8988T (cell line): Measurements from ENCODE around the gene AARSD1.
"Not testable (repeated sequence)": the region's sequence is repeated elsewhere in the genome, so short reads cannot be mapped to it uniquely, and the experiment has no call there.

Experiments
- DNase-seq: peaks from one replicate; pipeline ENCODE4 v3.0.0; 2011

The AARSD1 gene

DNA sequence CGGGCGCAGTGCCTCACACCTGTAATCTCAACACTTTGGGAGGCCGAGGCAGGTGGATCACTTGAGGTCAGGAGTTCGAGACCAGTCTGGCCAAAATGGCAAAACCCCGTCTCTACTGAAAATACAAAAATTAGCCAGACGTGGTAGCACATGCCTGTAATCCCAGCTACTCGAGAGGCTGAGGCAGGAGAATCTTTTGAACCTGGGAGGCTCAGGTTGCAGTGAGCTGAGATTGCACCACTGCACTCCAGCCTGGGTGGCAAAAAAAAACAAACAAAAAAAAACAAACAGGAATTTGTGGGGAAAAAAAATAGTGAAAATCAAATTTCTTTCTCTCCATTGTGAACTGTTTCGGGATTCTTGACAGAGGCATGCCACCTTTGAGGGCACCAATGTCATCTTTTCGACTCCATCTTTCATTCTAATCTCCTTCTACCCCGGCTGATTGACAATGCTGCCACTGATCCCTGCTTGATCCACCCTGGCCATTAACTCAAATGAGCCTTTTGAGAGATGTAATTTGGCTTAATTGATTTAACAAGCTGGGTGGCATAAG is 44.7 kb downstream of the AARSD1 start:
- DNase-seq, result not testable (repeated sequence)

DNA sequence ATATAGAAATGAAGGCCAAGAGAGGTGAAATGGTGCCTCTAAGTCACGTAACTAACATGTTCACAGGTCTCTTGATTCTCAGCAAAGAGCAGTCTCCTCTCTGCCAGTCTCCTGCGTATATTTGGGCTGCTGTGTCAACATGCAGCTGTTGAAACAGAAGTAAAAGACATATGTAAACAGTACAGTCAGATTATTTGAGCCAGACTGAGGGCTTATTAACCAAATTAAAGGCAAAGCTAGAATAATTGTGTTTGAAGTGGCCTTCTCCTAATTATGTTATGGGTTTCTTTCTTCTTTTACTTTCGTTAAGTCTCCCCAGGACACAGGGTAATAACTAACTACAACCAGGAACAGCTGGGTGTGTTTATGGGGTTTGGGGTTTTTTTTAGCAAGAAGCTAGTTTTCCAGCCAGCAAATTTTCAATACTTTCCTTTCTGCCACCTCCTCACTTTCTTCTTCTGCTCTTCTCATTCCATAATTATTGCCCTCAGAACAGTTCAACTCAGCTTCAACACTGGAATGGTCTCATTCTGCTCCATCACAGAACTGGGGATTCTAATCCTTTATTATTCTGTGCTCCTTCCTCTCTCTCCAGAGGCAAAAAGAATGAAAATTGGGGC is 45.2 kb downstream of the AARSD1 start:
- DNase-seq, result no peak

DNA sequence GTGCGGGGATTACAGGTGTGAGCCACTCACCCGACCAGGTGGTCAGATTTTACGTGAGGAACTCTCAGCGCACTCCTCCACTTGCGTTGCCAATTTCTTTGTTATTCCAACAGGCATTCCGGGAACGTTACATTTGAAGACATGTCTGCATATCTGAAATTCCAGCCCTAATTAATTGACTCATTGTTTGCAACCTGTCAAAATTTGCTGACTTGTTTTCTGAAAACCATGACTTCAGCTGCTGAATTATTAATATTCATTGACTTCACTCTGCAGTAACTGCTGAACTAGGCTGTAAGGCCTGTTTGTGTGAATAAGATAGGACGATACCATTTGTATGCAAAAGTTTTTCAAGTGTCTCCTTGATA is 47.0 kb downstream of the AARSD1 start:
- DNase-seq, result no peak

DNA sequence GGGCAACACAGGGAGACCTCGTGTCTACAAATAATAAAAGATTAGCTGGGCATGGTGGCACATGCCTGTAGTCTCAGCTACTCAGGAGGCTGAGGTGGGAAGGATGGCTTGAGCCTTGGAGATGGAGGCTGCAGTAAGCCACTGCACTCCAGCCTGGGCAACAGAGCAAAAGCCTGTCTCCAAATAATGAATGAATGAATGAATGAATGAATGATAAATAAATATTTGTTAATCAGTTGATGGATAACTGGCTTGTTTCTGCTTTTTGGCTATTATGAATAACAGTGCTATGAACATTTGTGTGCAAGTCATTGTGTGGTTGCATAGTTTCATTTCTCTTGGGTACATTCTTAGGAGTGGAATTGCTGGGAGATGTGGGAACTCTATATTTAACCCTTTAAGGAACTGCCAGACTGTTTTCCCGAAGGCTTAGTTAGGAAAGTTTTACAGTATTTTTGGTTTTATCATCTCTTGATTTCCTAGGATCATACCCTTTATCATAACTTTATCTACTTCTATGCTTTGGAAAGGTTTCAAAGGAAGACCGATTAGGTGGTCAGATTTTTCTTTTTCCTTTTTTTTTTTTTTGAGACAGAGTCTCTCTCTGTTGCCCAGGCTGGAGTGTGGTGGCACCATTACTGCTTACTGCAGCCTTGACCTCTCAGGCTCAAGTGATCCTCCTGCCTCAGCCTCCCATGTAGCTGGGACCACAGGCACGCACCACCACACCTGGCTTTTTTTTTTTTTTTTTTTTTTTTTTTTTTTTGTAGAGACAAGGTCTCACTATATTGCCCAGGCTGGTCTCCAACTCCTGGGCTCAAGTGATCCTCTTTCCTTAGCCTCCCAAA is 47.6 kb downstream of the AARSD1 start:
- DNase-seq, result not testable (repeated sequence)

DNA sequence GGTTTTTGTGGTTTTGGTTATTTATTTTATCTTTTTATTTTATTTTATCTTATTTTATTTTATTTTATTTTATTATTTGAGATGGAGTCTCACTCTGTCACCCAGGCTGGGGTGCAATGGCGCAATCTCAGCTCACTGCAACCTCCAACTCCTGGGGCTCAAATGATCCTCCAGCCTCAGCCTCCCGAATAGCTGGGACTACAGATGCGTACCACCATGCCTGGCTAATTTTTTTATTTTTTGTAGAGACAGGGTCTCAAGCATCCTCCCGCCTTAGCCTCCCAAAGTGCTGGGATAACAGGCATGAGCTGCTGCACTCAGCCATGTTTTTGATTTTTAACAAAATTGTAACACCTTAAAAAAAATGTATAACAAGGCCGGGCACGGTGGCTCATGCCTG is 49.0 kb downstream of the AARSD1 start:
- DNase-seq, result not testable (repeated sequence)

DNA sequence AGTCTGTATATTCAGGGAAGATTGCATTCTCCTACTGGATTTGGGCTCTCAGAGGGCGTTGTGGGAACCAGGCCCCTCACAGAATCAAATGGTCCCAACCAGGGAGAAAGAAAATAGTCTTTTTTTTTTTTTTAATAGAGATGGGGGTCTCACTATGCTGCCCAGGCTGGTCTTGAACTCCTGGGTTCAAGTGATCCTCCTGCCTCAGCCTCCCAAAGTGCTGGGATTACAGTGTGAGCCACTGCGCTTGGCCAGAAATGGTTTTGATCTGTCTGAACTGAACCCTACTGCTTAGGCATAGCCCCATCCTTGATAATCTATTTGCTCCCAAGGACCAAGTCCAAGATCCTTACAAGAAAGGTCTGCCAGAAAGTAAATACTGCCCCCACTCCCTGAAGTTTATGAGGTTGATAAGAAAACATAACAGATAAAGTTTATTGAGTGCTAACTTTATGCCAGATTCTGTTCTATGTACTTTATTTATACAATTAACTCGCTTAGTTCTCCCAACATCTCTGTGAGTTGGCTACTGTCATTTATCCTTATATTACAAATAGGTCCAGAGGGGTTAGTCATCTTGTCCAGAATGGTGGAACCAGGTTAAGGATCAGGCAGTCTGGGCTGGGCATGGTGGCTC is 50.2 kb downstream of the AARSD1 start:
- DNase-seq, result no peak

DNA sequence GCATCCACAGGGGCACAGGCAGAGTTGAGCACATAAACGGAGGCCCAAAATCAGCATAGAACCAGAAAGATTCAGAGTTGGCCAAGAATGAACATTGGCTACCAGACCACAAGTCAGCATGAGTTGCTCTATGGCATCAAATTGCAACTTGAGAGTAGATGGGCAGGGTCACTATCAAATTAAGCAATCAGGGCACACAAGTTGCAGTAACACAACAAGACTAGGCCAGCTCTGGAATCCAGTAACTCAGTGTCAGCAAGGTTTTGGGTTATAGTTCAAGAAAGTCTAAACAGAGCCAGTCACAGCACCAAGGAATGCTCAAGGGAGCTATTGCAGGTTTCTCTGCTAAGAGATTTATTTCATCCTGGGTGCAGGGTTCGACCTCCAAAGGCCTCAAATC is 50.7 kb downstream of the AARSD1 start:
- no peak for DNase-seq

DNA sequence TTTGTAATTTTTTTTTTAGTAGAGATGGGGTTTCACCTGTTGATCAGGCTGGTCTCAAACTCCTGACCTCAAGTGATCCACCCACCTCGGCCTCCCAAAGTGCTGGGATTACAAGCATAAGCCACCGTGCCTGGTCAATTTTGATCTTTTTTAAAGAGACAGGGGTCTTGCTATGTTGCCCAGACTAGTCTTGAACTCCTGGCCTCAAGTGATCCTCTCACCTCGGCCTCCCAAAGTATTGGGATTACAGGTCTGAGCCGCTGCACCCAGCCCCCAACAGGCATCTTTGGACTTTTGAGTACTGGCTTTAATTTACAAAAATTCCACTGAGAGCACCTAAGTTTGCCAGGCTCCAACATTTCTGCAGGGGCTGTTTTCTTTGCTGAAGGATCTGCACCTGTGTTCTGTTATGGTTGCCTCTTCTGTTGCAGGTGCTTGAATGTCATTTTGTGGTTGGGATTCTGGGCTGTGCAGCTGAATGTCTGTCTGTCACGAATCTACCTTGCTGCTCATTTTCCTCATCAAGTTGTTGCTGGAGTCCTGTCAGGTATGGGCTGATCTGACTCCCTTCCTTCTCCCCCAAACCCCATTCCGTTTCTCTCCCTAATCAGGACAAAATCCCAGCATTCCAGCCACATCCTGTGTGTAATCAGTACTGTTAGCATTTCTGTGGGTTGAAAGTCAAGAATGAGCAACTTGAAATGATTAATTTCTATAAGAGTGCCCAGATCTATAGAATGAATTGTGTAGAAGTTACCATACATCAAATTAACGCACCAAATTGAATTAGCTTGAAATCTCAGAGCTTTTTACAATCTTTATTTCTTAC is 55.2 kb downstream of the AARSD1 start:
- no peak for DNase-seq

DNA sequence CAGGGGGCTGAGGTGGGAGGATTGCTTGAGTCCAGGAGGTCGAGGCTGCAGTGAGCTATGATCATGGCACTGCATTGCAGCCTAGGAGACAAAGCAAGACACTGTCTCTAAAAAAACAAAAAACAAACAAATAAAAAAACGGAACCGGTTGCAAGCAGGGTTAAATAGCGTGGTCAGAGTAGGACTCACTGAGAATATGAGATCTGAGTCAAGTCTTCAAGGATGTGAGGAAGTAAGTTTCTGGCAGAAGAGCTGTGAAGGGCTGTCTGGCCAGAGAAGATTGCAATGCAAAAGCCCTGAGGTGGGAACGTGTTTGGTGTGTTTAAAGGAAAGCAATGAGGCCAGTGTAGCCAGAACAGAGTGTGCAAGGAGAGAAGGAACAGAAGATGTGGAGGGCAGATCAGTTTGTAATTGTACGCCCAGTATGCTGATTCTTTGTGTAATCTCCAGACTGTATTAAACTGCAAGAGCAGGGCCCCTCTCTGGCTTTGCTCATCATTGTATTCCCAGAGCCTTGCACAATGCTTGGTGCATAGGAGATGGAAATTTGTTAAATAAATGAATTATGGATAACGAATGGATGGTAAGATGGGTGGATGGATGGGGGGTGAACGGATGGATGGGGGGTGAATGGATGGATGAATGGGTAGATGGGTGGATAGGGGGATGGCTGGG is 57.3 kb downstream of the AARSD1 start:
- no peak for DNase-seq

DNA sequence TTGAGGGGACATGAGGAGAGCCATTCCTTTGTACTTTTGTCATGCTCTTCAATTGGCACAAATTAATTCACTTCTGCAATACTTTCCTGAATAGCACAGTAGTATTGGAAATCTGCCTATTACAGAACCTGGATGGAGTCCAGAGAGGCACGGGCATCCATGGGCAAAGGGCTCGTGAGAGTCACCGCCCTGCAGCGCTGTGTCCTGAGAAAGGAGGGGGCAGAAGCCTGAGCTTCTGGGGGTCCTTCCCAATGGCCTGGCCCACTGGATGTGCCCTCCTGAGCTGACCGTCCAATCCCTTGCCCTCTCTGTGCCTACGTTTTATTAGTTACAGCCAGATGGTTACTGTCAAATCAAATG is 60.2 kb downstream of the AARSD1 start:
- DNase-seq, result no peak

DNA sequence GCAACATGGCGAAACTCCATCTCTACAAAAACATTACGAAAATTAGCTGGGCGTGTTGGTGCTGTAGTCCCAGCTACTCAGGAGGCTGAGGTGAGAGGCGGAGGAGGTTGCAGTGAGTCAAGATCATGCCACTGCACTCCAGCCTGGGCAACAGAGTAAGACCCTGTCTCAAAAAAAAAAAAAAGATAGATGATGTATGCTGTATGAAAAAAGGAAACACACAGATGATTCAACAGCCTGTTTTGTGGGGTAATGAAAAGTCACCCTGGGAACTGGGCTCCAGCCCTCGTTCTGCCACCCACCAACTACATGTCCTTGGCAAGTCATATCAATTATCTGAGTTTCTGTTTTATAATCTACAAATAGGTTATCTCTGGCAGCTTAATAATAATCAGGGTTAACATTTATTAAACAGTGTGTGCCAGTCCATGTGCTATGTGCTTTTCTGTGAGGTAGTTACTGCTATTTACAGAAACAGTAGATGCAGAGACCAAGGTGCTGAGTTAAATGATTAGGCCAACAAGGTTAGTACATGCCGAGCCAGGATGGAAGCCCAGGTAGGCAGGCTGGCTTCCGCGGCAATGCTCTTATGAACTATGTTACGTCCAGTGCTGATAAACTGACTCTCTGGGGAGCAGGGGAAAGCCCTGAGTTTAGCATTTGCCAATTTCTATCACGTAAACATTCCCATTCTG is 62.6 kb downstream of the AARSD1 start:
- no peak for DNase-seq
